GM21717 (cell line): ENCODE data around the gene ASCL4.

Experiments used
- ATAC-seq: cut with Tn5 transposase; IDR thresholded peaks from one replicate; pipeline ENCODE4 v1.9.1; 2021; ENCODE audit warnings: mild to moderate bottlenecking, moderate library complexity; ENCODE audit not compliant: unreplicated experiment

The ASCL4 gene

GRCh38 chr12:107778383-107779025 lies 4.0 kb downstream of the ASCL4 start:
- no peak for ATAC-seq

GRCh38 chr12:107779077-107779831 lies 4.8 kb downstream of the ASCL4 start:
- peak; percentile 61 for ATAC-seq

GRCh38 chr12:107780298-107780697 lies 5.8 kb downstream of the ASCL4 start:
- ATAC-seq: no peak

GRCh38 chr12:107782067-107782466 lies 7.6 kb downstream of the ASCL4 start:
- no peak for ATAC-seq

GRCh38 chr12:107783406-107784376 lies 9.2 kb downstream of the ASCL4 start:
- ATAC-seq: peak; percentile 54

GRCh38 chr12:107788281-107788680 lies 13.8 kb downstream of the ASCL4 start:
- no peak for ATAC-seq

GRCh38 chr12:107788690-107789458 lies 14.4 kb downstream of the ASCL4 start:
- no peak for ATAC-seq

GRCh38 chr12:107791465-107792089 lies 17.1 kb downstream of the ASCL4 start:
- ATAC-seq: no peak

- ATAC-seq: no peak
These were observed 19.9 kb downstream of the ASCL4 start for GRCh38 chr12:107794451-107794850.

- ATAC-seq: no peak
These were observed 24.1 kb downstream of the ASCL4 start for GRCh38 chr12:107798580-107798979.

GRCh38 chr12:107801150-107801549 lies 26.6 kb downstream of the ASCL4 start:
- no peak for ATAC-seq

GRCh38 chr12:107803092-107803491 lies 28.6 kb downstream of the ASCL4 start:
- no peak for ATAC-seq

- ATAC-seq: no peak
These were observed 31.1 kb downstream of the ASCL4 start for GRCh38 chr12:107805488-107806180.

- ATAC-seq: no peak
These were observed 33.1 kb downstream of the ASCL4 start for GRCh38 chr12:107807471-107808150.

- ATAC-seq: no peak
These were observed 42.7 kb downstream of the ASCL4 start for GRCh38 chr12:107817250-107817649.

- no peak for ATAC-seq
These were observed 44.5 kb downstream of the ASCL4 start for GRCh38 chr12:107818984-107819383.

GRCh38 chr12:107822356-107822755 lies 47.9 kb downstream of the ASCL4 start:
- ATAC-seq: no peak
